Measurements from ENCODE around the gene VSTM4.

GRCh38 chr10:49110684-49111319 is 4.5 kb downstream of the VSTM4 start:
- TF ChIP-seq ZNF274 (IDR thresholded peaks at IDR 0.05; ENCODE audit: low read depth, low read length): no peak
- TF ChIP-seq YY1 (IDR thresholded peaks at IDR 0.05; ENCODE audit: insufficient read depth, insufficient read length): no peak
- TF ChIP-seq SUZ12 (IDR thresholded peaks at IDR 0.05; ENCODE audit: extremely low read depth, insufficient read depth, insufficient read length): no peak

Data from NT2/D1 (cell line).